Calu3 (cell line): Measurements from ENCODE around the gene DZIP1. TPM values are rescaled to one million over a fixed set of nuclear protein-coding genes. Genes with fewer than 3 reads are reported as not detected.

Experiments
- BruUV-seq: library from RNA; stranded (reverse); fragments of 400-500 nt; replicated peaks from 2 replicates; lab custom pipeline; 2021; lab: Mats Ljungman, UMichigan
- CTCF ChIA-PET: fragments of 300-600 bp; sonication (Branson Sonifier 250); formaldehyde crosslinking; loops from one replicate; lab custom pipeline; 2022; ENCODE audit warnings: antibody characterized with exemption; lab: Charles Lee
- DNase-seq: peaks from one replicate; pipeline ENCODE4 v3.0.0; 2022
- H3K27ac Mint-ChIP-seq: one replicate; pipeline ENCODE4 v1.8.0; 2022; ENCODE audit warnings: mixed read lengths; ENCODE audit not compliant: unreplicated experiment
- H3K27me3 Mint-ChIP-seq: one replicate; pipeline ENCODE4 v1.8.0; 2022; ENCODE audit warnings: mixed read lengths; ENCODE audit not compliant: unreplicated experiment
- H3K36me3 Mint-ChIP-seq: one replicate; pipeline ENCODE4 v1.8.0; 2022; ENCODE audit warnings: mild to moderate bottlenecking, moderate library complexity, mixed read lengths; ENCODE audit not compliant: insufficient read depth, unreplicated experiment
- H3K4me1 Mint-ChIP-seq: one replicate; pipeline ENCODE4 v1.8.0; 2022; ENCODE audit warnings: mild to moderate bottlenecking, low read depth, mixed read lengths; ENCODE audit not compliant: unreplicated experiment
- H3K4me3 Mint-ChIP-seq: one replicate; pipeline ENCODE4 v1.8.0; 2022; ENCODE audit warnings: mild to moderate bottlenecking, low read depth, moderate library complexity, mixed read lengths; ENCODE audit not compliant: unreplicated experiment
- H3K9me3 Mint-ChIP-seq: one replicate; pipeline ENCODE4 v1.8.0; 2022; ENCODE audit warnings: low read depth, mixed read lengths; ENCODE audit not compliant: unreplicated experiment
- CTCF ChIP-seq: fragments of 200-600 bp; IDR thresholded peaks from one replicate; pipeline ENCODE4 v1.8.0; 2022; ENCODE audit warnings: antibody characterized with exemption; ENCODE audit not compliant: unreplicated experiment
- intact Hi-C: fragments of 100-400 bp; cut with micrococcal nuclease; formaldehyde crosslinking; loops from one replicate; pipeline ENCODE4 v1.10.0; 2022; ENCODE audit not compliant: unreplicated experiment
- total RNA-seq: library from RNA; stranded (reverse); gene quantifications from 2 replicates; pipeline ENCODE4 v1.2.3, GENCODE V29; 2022

Gene DZIP1
- total RNA-seq, 1 experiment from 2014 or later: 10.2 TPM

- no TSS peak for BruUV-seq
- Mint-ChIP-seq H3K4me1 (peaks cover 15% of the 10 kb centered on the region), H3K27me3 (no peaks in the 10 kb centered on the region), H3K9me3 (no peaks in the 10 kb centered on the region), H3K36me3 (peaks cover 6% of the 10 kb centered on the region), H3K27ac (no peak overlapping the region), H3K4me3 (no peak overlapping the region)
- intact Hi-C loops: no loop called here
- CTCF ChIA-PET: no interaction called here
- DNase-seq: no peak
- no peak for TF ChIP-seq CTCF
These were observed 114.3 kb downstream of the DZIP1 start for GRCh38 chr13:95530178-95530577.

Other genes starting within 250 kb of the DZIP1 start
- 46.8 and 55.0 TPM in 2 replicates for gene CLDN10, start 92.0 kb downstream of the DZIP1 start, total RNA-seq
- gene DNAJC3, start 32.4 kb upstream of the DZIP1 start, total RNA-seq: 21.2 and 22.2 TPM in 2 replicates